ENCODE measurements around the gene USP17L5. TPM values are rescaled to one million over a fixed set of nuclear protein-coding genes. Genes with fewer than 3 reads are reported as not detected.
"Not testable (repeated sequence)": the region's sequence is repeated elsewhere in the genome, so short reads cannot be mapped to it uniquely, and the experiment has no call there.

USP17L5 gene
- total RNA-seq: not detected

GRCh38 chr4:9339103-9339502 lies at the start of gene USP17L5:
USP17L5 (plus strand) TSS chr4:9339403; CDS start chr4:9339403, 0 bp downstream.
- H3K4me1 ChIP-seq (ENCODE audit: insufficient read depth, low read length); H3K27me3 ChIP-seq (ENCODE audit: insufficient read depth, low read length); H3K9me3 ChIP-seq (ENCODE audit: low read depth, low read length); H3K4me3 ChIP-seq (ENCODE audit: low read length): not testable (repeated sequence)

- not testable (repeated sequence) for H3K9me3 ChIP-seq (ENCODE audit: low read depth, low read length); H3K4me1 ChIP-seq (ENCODE audit: insufficient read depth, low read length); H3K4me3 ChIP-seq (ENCODE audit: low read length); H3K27me3 ChIP-seq (ENCODE audit: insufficient read depth, low read length)
These were observed 15.0 kb upstream of the USP17L5 start for GRCh38 chr4:9324191-9324590.

- H3K4me1 ChIP-seq (ENCODE audit: insufficient read depth, low read length); H3K4me3 ChIP-seq (ENCODE audit: low read length); H3K9me3 ChIP-seq (ENCODE audit: low read depth, low read length); H3K27me3 ChIP-seq (ENCODE audit: insufficient read depth, low read length): not testable (repeated sequence)
These were observed 14.3 kb upstream of the USP17L5 start, which contains the start of gene USP17L24 for GRCh38 chr4:9324865-9325264. USP17L24 (plus strand) TSS chr4:9325165; CDS start chr4:9325165, 0 bp downstream.

- not testable (repeated sequence) for H3K9me3 ChIP-seq (ENCODE audit: low read depth, low read length); H3K27me3 ChIP-seq (ENCODE audit: insufficient read depth, low read length); H3K4me1 ChIP-seq (ENCODE audit: insufficient read depth, low read length); H3K4me3 ChIP-seq (ENCODE audit: low read length)
These were observed 9.6 kb upstream of the USP17L5 start, which contains the start of gene USP17L25 for GRCh38 chr4:9329611-9330010. USP17L25 (plus strand) TSS chr4:9329911; CDS start chr4:9329911, 0 bp downstream.

- H3K9me3 ChIP-seq (ENCODE audit: low read depth, low read length); H3K4me1 ChIP-seq (ENCODE audit: insufficient read depth, low read length); H3K27me3 ChIP-seq (ENCODE audit: insufficient read depth, low read length); H3K4me3 ChIP-seq (ENCODE audit: low read length): not testable (repeated sequence)
These were observed 4.8 kb upstream of the USP17L5 start, which contains the start of gene USP17L26 for GRCh38 chr4:9334358-9334757. USP17L26 (plus strand) TSS chr4:9334658; CDS start chr4:9334658, 0 bp downstream.

GRCh38 chr4:9343848-9344247 lies 4.6 kb downstream of the USP17L5 start, which contains the start of gene USP17L27:
USP17L27 (plus strand) TSS chr4:9344148; CDS start chr4:9344148, 0 bp downstream.
- not testable (repeated sequence) for H3K4me3 ChIP-seq (ENCODE audit: low read length)

GRCh38 chr4:9348593-9348992 lies 9.4 kb downstream of the USP17L5 start, which contains the start of gene USP17L28:
USP17L28 (plus strand) TSS chr4:9348893; CDS start chr4:9348893, 0 bp downstream.
- H3K9me3 ChIP-seq (ENCODE audit: low read depth, low read length); H3K4me1 ChIP-seq (ENCODE audit: insufficient read depth, low read length); H3K4me3 ChIP-seq (ENCODE audit: low read length); H3K27me3 ChIP-seq (ENCODE audit: insufficient read depth, low read length): not testable (repeated sequence)

More at GRCh38 chr4:9343848-9344247, 4.6 kb downstream of the USP17L5 start, which contains the start of gene USP17L27:
- H3K27me3 ChIP-seq (ENCODE audit: insufficient read depth, low read length); H3K9me3 ChIP-seq (ENCODE audit: low read depth, low read length); H3K4me1 ChIP-seq (ENCODE audit: insufficient read depth, low read length): not testable (repeated sequence)

- H3K27me3 ChIP-seq (ENCODE audit: insufficient read depth, low read length); H3K9me3 ChIP-seq (ENCODE audit: low read depth, low read length); H3K4me1 ChIP-seq (ENCODE audit: insufficient read depth, low read length); H3K4me3 ChIP-seq (ENCODE audit: low read length): not testable (repeated sequence)
These were observed 11.7 kb downstream of the USP17L5 start for GRCh38 chr4:9350866-9351265.

GRCh38 chr4:9353338-9353737 lies 14.1 kb downstream of the USP17L5 start, which contains the start of gene USP17L29:
USP17L29 (plus strand) TSS chr4:9353638; CDS start chr4:9353638, 0 bp downstream.
- H3K4me3 ChIP-seq (ENCODE audit: low read length); H3K4me1 ChIP-seq (ENCODE audit: insufficient read depth, low read length); H3K27me3 ChIP-seq (ENCODE audit: insufficient read depth, low read length); H3K9me3 ChIP-seq (ENCODE audit: low read depth, low read length): not testable (repeated sequence)

GRCh38 chr4:9362829-9363228 lies 23.6 kb downstream of the USP17L5 start, which contains the start of gene USP17L30:
USP17L30 (plus strand) TSS chr4:9363129; CDS start chr4:9363129, 0 bp downstream.
- not testable (repeated sequence) for H3K9me3 ChIP-seq (ENCODE audit: low read depth, low read length); H3K4me3 ChIP-seq (ENCODE audit: low read length); H3K4me1 ChIP-seq (ENCODE audit: insufficient read depth, low read length); H3K27me3 ChIP-seq (ENCODE audit: insufficient read depth, low read length)

- not testable (repeated sequence) for H3K4me3 ChIP-seq (ENCODE audit: low read length); H3K4me1 ChIP-seq (ENCODE audit: insufficient read depth, low read length); H3K9me3 ChIP-seq (ENCODE audit: low read depth, low read length); H3K27me3 ChIP-seq (ENCODE audit: insufficient read depth, low read length)
These were observed 40.7 kb downstream of the USP17L5 start for GRCh38 chr4:9379881-9380280.

- not testable (repeated sequence) for H3K4me1 ChIP-seq (ENCODE audit: insufficient read depth, low read length); H3K9me3 ChIP-seq (ENCODE audit: low read depth, low read length); H3K27me3 ChIP-seq (ENCODE audit: insufficient read depth, low read length)
- peak overlapping the region; percentile 12 for H3K4me3 ChIP-seq (ENCODE audit: low read length)
These were observed 41.9 kb downstream of the USP17L5 start for GRCh38 chr4:9381012-9381534.

GRCh38 chr4:9384126-9384525 lies 44.9 kb downstream of the USP17L5 start:
- Histone ChIP-seq H3K4me1 (ENCODE audit: insufficient read depth, low read length) (peaks cover 4% of the 10 kb centered on the region), H3K9me3 (ENCODE audit: low read depth, low read length) (no peaks in the 10 kb centered on the region), H3K27me3 (ENCODE audit: insufficient read depth, low read length) (no peaks in the 10 kb centered on the region), H3K4me3 (ENCODE audit: low read length) (no peak overlapping the region)

GRCh38 chr4:9389001-9389400 lies 49.8 kb downstream of the USP17L5 start:
- not testable (repeated sequence) for H3K27me3 ChIP-seq (ENCODE audit: insufficient read depth, low read length); H3K9me3 ChIP-seq (ENCODE audit: low read depth, low read length); H3K4me1 ChIP-seq (ENCODE audit: insufficient read depth, low read length); H3K4me3 ChIP-seq (ENCODE audit: low read length)

Data from mononuclear cell (primary cell).